ENCODE data around the gene NDRG4.

The NDRG4 gene, protein sequence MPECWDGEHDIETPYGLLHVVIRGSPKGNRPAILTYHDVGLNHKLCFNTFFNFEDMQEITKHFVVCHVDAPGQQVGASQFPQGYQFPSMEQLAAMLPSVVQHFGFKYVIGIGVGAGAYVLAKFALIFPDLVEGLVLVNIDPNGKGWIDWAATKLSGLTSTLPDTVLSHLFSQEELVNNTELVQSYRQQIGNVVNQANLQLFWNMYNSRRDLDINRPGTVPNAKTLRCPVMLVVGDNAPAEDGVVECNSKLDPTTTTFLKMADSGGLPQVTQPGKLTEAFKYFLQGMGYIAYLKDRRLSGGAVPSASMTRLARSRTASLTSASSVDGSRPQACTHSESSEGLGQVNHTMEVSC

DNA sequence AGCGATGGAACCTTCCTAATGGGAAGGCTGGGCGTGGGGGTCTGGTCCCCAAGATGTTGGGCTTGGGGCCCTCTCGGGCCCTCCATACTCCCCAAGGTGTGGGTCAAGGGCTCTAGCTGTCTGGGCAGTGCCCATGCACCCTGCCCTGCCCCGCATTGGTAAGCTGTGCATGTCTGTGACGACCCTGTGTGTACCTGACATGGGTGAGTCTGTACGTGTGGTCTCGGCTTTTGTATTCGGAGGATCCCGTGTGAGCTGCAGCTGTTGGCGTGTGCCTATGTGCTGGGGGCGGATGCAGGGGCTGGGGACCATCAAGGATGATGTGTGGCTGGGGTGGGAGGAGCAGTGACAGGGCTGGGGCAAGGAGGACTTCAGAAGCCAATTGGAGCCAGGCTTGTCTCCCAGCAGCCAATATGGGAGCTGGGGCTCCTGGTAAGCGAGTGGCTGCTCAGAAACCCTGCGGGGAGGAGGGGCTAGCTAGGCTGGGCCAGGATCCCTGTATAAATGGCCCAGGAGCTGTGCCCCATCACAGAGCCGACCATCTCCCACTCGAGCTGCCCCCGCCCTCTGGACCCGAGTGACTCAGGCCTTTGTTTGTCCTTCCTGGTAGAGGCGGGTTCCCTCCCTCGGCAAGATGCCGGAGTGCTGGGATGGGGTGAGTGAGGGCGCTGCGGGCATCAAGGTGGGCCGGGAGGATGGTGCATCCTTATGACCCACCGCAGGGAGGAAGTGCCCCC is at the start of gene NDRG4:
NDRG4 (plus strand) TSS at position 529 of the 737 bp plus-strand sequence; CDS start at position 635, 106 bp downstream.
- peak; percentile 22 to 66 for DNase-seq

DNA sequence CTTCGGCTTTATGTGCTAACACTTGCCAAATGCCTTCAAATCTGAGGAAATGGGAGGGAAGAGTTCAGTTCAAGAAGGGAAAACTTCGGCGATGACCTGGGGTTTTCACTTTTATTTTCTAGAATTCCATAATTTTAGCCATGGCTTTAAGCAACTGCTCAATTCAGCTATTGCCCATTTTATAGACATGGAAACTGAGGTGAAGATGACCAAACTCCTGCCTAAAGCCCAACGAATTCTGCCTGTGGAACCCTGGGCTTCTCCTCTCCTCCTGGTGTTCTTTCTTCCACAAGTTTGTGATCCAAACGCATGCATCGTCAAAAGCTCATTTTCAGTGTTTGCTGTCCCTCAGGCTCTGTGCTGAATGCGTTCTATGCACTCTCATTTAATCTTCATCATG is 49.4 kb upstream of the NDRG4 start:
- no peak for DNase-seq

DNA sequence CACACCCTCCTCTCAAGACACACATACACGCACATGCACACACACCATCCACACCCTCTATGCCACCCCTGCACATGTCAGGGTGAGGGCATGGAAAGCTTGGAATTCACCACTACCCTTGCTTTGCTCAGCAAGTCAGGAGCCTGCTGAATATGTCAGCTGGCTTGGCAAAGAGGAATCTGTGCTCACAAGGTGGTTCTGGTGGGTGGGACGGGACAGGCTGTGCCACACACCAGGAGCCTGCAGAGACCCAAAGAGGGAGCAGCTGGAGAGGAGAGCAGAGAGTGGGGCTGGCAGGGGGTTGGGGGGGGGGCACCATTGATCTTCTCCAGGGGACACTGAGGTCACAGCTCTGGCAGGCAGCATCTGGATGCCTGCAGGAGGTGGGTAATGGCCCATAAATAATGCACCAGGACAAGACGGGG is 48.7 kb upstream of the NDRG4 start:
- DNase-seq: no peak

DNA sequence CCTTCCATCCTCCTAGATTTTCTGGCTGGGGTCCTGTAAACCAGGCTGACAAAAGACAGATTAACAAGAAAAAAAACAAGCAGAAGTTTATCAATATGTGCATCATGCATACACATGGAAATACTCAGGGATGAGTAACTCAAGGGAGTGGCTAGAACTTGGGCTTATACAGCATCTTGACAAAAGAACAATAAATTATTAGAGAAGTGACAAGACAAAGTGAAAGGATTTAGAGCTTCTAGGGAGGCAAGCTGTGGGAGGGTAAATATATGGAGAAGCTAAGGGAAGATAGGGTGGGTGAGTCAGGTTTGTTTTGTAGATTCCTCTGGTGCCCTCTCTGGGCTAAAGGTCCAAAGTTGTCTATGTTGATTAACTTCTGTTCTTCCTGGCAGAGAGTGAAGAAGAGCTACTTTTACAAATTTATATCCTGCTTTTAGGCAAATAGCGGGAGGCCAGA is 48.0 kb upstream of the NDRG4 start:
- DNase-seq: no peak

DNA sequence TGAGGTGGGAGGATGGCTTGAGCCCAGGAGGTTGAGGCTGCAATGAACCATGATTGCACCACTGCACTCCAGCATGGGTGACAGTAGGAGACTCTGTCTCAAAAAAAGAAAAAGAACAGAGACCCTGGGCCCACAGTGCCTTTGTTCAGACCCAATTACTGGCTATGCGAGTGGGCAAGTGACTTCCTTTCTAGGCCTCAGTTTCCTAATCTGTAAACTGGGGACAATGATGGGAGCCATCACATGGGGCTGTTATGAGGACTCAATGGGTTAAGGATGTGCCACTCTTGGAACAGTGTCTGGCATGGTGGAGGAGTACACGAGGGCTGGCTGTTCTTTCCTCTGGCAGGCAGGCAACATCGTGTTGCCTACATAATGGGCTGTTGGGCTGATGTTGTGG is 47.3 kb upstream of the NDRG4 start:
- DNase-seq: no peak

DNA sequence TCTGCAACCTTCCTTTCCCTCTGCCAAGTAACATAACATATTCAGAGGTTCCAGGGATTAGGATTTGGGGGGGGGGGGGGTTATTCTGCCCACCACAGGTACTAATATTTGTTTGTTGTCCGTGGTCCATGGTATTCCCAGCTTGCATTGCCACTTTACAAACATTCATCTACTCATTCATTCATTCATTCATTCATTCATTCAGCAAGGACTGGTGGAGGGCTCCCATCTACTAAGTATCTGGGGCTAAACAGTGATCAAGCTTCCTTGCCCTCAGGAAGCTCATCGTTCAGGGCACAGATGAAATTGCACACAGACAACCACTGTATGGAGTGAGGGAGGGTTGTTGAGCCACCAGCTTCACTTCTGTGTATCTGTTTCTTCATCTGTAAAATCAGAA is 45.8 kb upstream of the NDRG4 start:
- no peak for DNase-seq

DNA sequence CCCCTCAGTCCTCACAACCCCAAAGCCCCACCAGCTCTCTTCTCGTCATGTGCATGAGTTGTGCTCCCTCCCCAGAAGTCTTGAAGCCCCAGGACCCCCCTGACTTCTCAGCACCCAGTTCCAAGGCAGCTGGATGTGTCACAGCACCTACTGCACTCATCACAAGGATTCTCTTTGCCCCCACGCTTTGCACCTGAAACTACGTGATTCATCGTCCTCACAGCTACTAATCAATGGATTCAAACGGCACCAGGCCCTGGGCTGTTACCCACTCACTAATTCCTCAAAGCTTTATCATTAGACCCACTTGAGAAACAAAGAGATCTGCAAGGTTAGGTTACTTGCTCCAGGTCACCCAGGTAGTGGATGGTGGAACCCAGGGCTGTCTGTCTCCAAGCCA is 45.1 kb upstream of the NDRG4 start:
- no peak for DNase-seq

DNA sequence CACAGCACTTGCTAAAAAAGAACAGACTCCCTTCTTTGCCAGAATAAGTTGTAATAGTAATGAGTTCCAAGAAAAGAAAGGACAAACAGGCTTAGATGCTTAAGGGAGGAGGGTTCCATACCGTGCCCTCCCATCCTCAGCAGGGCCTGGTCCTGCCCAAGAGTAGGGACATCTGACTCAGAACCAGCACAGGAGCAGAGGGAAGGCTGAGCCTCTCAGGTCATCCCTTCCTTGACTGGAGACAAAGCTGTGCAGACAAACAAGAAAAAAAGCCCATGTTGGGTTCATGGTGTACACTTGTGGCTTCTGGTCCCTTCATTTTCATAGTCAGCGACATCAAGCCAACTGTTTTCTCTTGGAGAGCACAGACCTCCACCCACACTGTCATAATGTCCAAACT is 44.2 kb upstream of the NDRG4 start:
- no peak for DNase-seq

DNA sequence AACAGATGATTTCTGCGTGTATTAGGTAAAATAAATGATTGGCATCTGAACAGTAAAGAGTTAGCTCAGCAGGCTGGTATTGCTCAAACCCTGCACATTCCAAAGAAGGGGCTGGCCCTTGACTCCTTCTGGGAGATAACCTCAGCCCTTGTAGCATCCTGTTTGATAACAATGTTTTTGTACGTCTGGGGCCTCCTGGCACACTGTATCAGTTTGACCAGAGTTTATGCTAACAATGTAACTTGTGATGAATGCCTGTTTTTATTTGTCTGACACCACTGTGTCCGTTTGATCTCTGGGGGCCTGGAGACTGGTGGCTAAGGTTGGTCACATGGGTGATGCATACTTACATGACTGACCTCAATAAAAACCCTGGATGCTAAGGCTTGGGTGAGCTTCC is 43.8 kb upstream of the NDRG4 start:
- no peak for DNase-seq

DNA sequence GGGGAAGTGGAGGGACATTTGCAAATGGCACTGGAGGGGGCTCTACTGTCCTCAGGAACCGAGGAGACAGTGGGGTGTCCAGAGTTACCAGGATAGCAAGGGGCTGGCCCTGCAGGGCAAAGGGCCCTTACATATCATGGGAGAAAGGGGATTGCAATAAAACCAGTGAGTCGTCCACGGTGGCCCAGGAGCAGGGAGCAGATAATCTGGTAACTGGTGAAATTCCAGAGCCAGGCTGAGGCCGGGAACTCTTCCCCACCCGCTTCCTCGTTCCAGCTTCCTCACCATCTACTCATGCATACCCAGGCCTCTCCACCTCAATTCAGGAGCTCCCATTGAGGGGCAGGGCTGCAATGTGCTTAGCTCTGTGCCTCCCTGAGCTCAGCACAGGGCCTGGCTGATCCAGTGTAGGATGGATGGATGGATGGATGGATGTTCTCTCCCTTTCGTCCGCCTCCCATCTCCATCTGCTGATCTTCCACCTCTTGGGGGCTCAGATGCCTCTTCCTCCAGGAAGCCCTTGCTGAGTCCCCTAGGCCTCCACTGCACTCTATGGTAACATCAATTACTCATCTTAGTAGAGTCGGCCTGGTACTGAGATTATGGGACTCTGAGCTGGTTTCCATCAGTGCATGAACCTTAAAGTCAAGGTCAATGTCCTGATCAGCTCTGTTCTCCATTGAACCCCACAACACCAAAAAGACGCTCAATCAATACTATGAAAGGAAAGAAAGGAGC is 41.2 kb upstream of the NDRG4 start:
- no peak for DNase-seq

DNA sequence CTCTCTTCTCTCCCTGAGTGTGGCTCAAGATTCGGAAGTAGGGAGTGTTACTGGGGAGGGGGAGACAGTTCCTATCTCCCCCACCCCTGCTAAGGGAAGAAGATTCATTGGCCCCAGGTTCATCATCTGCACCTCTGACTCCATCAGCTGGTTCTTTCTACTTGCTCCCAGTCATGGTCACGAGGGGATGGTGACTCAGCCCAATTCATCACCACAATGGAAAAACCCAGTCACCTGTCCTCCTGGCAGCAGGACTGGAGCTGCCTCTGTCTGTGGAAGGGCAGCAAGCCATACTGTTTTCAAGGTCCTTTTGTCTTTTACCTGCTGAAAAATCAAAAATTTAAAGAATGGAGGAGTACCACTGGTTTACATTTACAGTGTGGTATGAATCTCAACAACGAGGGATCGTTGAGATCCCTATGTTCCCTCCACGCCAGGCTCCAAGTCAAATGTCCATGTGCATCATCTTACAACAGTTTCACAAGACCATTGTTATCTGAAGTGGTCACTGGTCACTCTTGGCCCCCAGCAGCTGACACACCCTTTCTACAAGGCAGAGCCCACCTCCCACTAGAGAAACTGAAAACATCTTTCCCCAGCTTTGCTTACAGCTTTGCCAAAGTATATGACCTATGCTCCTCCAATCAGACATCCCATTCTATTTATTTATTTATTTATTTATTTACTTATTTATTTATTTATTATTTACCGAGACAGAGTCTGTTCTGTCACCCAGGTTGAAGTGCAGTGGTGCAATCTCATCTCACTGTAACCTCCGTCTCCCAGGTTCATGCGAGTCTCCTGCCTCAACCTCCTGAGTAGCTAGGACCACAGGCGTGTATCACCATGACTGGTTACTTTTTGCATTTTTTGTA is 40.4 kb upstream of the NDRG4 start:
- no peak for DNase-seq

DNA sequence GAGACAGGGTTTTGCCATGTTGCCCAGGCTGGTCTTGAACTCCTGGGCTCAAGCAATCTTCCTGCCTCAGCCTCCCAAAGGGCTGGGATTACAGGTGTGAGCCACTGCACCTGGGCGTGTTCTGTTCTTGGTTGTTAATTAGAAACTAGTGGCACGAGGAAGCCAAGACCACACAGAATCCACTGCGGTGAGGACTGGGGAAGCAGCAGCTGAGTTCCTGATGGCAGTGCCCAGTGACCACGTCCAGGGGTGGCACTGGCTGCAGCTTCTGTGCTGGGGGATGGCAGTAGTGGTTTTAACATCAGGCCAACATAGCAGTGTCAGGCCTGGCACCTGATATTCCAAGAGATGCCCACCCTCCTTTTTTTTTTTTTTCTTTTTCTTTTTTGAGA is 39.7 kb upstream of the NDRG4 start:
- no peak for DNase-seq

DNA sequence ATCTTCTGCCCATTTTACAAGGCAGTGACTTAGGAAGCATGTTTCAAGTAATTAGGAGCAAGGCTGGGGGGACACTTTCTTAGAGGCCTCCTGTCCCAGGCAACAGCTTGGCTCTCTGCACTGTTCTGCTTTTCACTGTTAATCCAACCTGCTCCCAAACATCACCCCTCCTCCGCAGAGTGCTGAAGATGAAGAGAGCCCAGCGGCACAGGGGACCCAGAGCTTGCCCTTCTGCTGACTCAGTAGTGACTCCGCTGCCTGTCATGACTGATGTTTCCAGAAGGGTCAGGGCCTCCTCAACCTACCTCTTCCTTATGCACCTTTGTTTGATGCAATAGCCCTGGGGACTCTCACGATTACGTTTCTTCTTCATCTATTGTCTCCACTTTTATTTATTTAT is 38.9 kb upstream of the NDRG4 start:
- no peak for DNase-seq

DNA sequence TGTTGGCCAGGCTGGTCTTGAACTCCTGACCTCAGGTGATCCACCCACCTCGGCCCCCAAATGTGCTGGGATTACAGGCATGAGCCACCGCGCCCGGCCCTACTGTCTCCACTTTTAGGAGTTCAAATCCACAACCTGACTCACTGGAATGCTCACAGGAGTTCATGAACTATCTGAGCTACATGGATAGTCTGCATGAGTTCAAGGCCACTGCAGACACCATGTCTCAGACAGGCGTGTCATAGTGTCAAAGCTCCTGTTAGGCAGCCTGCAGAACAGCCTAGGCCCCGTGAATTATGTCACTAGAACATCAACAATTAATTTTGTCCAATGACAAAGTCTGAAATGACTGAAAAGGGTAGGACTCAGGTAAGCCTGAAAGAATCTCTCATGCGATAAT is 38.3 kb upstream of the NDRG4 start:
- no peak for DNase-seq

DNA sequence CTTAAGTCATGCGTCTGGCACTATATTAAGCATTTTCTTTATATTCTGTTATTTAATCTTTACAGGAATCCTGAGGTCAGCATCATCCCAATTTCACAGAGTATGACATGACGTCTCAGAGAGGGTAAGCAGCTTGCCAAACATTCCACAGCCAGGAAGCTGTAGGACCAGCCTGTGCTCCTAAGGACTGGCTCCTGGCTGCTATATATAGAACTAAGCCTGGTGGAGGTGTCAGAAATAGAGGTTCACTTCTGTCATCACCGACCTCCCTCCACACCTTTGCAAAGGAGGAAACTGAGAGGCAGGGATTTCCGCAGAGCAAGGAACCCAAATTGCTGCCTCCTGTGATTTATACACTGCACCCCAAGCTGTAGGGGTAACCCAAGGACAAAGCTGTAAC is 37.9 kb upstream of the NDRG4 start:
- DNase-seq: no peak

DNA sequence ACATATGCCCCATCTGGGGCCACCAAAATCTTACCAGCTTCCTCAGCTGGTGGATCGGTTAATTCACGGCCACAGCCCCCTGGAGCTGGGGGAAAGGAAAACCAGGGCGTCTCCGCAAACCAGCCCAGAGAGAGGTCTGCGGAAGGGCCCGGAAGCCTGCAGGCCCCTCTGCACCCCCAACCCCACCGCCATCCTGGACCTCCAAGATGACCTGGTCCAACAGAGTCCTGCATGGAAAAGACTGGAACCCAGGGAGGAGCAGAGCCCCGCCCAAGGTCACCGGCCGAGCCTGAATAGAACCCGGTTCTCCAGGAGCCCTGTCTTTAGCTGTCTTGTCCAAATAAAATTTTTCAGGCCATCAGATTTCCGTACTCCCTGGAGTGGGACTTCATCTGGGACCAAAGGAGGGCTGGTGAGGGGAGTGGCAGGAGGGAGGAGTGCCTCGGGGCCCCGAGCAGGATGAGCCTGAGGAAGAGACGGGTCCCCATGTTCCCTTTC is 37.4 kb upstream of the NDRG4 start:
- no peak for DNase-seq

DNA sequence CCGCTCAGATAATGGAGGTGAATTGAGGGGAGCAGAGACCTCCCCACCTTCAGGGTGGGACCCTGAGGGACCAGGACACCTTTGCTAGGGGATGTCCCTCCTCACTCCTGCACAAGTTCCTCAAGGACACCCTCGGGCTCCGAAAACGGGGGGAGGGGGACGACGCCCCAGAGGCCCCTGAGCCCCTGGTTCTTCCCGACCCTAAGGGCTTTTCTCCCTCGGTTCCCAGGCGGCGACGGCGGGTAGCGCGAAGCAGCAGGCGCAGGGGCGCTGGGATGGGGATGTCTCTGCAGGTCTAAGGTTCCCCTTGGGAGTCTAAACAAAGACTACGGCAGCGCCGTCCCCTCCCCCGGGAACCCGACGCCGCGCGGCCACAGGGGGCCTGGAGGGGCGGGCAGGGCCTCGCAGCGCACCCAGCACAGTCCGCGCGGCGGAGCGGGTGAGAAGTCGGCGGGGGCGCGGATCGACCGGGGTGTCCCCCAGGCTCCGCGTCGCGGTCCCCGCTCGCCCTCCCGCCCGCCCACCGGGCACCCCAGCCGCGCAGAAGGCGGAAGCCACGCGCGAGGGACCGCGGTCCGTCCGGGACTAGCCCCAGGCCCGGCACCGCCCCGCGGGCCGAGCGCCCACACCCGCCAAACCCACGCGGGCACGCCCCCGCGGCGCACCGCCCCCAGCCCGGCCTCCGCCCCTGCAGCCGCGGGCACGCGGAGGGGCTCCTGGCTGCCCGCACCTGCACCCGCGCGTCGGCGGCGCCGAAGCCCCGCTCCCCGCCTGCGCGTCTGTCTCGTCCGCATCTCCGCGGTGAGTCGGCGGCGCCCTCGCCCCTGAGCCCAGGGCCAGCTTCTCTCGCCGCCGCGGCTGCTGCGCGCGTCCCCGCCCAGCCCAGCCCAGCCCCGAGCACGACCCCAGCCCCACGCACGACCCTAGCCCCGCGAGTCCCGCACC is 36.7 kb upstream of the NDRG4 start:
- DNase-seq: no peak

DNA sequence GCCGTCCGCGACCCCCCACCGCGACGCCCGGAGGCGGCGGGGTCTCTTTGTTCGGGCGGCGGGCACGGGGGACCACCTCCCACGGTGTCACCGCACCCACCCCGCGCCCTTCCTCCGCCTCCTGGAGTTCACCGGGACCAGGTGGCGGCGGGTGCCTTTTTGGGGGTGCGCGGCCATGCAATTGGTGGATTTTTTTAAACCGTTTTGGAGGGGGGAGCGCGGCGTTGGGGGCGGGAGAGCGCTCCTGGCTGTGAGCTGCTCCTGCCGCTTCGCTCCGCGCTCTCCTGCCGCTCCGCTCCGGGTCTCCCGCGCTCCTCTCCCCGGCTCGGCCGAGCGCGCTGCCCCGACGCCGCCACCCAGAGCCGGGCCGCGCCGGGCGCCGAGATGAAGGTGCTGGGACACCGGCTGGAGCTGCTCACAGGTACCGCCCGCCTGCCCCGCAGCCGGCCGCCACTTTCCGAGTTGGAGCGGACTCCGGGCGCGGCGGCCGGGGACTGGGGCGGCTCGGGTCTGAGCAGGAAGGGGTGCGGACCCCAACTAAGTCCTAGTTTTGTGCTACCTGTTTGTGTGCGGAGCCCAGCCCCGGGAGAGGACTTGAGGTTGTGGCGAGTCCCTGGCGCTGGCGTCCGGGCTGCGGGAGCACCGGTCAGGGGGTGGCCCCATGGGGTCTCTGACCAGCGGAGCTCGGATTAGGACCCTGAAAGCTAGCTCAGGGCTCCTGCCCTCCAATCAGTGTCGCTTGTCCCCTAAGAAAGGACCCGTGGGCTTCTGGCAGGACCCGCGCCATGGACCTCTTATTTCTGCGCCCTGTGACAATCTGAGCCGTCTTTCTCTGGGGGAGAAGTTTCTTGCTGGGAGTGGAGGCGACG is 35.7 kb upstream of the NDRG4 start:
- DNase-seq: no peak

DNA sequence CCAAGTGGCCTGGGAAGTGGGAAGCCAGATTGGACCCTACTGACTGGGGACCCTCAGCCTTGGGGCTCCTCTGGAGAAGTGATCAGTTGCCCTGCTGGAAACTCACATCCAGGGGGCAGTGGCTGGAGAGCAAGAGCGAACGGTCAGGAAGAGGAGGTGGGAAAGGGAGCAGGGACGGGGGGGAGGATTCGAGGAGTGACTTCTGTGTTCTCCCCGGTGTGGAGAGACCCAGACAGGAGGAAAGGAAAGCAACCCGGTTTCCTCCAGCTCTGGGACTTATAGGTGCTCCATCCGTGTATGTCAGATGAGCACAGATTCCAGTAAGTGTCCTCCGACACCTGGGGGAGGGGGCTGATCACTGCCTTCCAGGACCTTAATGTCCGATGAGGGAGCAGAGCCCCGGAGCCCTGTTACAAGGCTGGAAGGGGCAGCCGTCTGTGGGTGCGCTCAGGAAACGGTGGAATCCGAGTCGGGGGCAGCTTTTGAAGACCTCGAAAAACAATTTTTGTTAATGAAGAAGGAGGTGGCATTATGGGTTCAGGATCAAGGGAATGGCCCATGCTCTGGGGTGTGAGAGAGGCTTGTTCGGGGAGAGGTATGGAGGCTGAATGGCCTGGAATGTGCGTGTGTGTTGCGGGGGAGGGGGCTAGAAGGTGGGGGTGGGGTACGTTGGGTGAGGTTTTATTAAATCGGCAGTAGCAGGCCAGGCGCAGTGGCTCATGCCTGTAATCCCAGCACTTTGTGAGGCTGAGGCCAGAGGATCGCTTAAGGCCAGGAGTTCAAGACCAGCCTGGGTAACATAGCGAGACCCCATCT is 34.8 kb upstream of the NDRG4 start:
- DNase-seq: no peak

All from CD4-positive, alpha-beta T cell treated with Interleukin-1 beta for 1 hour (primary cell).